NCI-H2196 (cell line): Measurements from ENCODE around the gene DUSP1.
"Not testable (repeated sequence)": the region's sequence is repeated elsewhere in the genome, so short reads cannot be mapped to it uniquely, and the experiment has no call there.

Experiments used
- DNase-seq: peaks from one replicate; lab custom pipeline; 2025; ENCODE audit not compliant: unreplicated experiment; lab: John Stamatoyannopoulos, UW

The DUSP1 gene, protein sequence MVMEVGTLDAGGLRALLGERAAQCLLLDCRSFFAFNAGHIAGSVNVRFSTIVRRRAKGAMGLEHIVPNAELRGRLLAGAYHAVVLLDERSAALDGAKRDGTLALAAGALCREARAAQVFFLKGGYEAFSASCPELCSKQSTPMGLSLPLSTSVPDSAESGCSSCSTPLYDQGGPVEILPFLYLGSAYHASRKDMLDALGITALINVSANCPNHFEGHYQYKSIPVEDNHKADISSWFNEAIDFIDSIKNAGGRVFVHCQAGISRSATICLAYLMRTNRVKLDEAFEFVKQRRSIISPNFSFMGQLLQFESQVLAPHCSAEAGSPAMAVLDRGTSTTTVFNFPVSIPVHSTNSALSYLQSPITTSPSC

DNA sequence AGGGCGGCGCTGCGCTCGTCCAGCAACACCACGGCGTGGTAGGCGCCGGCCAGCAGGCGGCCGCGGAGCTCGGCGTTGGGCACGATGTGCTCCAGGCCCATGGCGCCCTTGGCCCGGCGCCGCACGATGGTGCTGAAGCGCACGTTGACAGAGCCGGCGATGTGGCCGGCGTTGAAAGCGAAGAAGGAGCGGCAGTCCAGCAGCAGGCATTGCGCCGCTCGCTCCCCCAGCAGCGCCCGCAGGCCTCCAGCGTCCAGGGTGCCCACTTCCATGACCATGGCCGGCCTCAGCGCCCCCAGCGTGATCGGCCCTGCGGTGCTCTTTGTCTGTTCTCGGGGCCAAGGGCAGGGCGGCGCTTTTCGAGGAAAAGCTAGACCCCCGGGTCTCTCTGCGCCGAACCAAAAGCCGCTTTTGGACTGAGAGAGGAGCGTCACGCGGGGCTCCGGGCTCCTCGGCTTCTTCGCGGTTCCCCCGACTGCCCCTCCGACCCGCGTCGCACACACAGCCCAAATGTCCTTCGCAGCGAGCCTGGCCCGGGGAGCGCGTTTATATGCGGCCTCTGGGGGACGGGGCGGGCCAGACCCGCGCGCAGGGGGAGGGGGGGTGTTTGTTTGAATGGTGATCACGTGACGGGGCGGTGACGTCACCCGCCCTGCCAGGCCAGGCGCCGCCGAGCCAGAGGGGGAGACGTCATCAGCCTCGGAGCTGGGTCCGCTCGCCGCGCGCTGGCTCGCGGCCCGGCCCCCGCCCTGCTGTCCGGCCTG lies at the start of gene DUSP1:
DUSP1 (minus strand) TSS at position 521 of the 764 bp plus-strand sequence; CDS start at position 278, 243 bp downstream.
- DNase-seq, result peak; percentile 97

DNA sequence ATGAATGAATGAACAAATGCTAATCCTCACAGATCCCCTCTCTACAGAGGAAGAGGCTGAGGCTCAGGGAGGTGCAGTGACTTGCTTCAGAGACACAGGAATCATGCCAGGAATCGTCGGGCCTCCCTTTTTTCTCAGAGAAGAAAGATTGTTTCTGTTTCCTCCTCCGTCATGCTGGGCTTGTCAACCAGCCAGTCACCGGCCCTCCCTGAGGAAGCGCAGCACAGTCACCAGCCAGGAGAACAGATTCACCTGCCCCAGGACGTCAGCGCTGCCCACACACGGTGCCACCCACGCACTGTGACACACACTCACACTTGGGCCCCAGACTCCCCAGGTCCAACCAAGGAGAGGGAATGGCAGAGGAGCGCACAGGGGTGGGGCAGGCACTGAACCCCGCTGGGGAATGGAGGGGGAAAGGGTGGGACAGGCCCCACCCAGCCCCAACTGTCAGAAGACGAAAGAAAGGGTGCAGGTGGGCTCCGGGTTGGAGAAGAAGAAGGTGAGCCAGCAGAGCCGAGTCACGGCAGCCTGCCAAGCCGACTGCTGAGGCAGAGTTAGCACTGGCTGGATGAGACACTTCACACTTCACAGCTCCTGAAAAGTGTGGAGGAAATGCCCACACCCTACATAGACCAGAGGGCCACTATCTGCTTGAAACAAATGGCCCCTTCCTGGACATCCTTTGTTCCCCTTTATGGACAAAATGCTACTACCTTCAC lies 49.2 kb upstream of the DUSP1 start:
- DNase-seq, result no peak

DNA sequence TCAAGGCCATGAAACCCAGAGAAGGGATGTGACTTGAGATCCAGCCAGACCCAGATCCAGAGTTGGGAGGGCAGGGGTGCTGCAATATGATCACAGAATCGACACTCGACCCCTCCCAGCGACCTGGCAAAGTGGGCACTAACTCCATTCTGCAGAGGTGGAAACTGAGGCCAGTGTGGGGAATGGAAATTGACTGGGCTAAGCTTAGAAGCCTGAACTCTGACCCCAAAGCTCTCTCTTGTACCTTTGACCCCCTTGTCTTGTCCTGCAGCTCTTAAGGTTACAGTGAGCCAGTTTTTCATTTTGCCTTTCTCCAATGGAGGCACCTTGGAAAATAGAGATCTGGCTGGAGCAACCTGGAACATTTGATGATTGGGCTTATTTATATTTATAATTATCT lies 48.6 kb upstream of the DUSP1 start:
- no peak for DNase-seq

DNA sequence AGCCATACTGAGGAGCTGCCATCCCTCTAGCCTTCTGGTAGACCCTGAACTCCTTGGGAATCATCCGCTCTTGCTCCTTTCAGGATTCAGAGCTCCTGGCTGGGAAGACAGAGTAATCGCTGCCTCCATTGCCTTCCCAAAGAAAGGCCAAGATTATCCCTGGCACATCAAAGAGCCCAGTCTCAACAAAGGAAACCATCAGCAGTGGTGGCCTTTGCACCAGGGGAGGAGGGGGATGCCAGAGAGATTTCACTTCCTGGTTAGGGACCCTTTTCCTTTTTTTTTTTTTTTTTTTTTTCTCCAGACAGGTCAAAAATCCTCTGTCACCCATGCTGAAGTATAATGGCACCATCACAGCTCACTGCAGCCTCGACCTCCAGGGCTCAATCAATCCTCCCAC lies 47.1 kb upstream of the DUSP1 start:
- DNase-seq, result no peak

DNA sequence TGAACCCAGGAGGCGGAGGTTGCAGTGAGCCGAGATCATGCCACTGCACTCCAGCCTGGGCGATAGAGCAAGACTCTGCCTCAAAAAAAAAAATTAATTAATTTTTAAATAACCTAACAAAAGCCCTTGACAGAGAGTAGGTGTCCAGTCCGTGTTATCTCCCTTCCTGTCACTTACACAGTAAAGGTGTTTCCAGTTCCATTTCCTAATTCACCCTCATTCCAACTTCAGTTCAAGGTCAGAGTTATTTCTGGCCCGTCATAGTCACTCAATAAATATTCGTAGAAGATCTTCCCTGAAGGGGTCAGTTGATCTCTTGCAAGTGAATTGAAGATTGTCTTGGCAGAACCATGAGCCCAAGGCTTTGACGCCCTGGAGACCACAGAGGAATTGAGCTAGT lies 46.7 kb upstream of the DUSP1 start:
- no peak for DNase-seq

DNA sequence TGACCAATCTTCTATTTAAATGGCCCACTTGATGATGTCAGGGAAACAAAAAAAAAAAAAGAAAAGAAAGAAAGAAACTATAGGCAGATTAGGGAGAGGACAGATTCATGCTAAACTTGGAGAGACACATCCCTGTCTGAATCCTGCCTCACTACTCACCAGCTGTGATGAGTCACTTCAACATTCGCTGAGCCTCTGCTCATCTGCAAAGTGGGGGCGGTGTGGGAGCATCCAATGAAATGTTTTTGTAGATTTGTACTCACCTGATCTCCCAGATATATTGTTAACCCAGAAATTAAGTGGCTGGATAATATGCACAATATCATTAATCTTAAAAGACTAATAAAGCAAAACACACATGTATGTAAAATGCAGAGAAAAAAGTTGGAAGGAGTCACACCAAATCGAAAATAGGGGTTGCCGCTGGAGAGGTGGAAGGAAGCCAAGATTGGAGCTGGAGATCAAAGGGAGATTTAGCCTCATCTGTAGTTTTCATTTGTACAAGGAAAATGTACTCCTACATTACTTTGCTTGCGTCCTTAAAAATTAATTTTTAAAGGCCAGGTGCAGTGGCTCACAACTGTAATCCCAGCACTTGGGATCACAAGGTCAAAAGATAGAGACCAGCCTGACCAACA lies 46.0 kb upstream of the DUSP1 start:
- no peak for DNase-seq

DNA sequence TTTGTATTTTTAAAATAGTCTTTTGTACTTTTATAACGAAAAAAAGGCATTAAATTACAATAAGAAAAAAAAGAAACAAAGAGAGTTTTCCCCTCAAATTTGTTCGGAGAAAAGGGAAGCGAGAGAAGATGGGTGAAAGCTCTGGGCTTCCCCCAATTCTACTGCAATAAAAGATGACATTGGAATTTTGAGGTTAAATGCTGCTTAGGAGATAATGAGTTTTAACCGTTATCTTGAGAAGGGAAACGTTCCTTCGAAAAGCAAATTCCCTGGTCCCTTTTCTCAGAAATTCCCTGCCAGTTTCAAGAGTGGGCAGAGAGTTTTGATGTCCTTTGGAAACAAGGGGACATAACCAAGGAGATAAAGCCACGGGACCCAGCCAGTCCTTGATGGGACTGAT lies 44.6 kb upstream of the DUSP1 start:
- no peak for DNase-seq

DNA sequence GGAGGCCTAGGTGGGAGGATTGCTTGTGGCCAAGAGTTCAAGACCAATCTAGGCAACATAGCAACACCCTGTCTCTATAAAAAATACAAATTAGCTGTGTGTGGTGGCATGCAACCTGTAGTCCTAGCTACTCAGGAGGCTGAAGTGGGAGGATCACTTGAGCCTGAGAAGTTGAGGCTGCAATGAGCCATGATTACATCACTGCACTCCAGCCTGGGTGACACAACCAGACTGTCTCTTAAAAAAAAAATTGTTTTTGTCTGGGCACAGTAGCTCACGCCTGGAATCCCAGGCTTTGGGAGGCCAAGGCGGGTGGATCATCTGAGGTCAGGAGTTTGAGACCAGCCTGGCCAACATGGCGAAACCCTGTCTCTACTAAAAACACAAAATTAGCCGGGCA lies 40.0 kb upstream of the DUSP1 start:
- not testable (repeated sequence) for DNase-seq

DNA sequence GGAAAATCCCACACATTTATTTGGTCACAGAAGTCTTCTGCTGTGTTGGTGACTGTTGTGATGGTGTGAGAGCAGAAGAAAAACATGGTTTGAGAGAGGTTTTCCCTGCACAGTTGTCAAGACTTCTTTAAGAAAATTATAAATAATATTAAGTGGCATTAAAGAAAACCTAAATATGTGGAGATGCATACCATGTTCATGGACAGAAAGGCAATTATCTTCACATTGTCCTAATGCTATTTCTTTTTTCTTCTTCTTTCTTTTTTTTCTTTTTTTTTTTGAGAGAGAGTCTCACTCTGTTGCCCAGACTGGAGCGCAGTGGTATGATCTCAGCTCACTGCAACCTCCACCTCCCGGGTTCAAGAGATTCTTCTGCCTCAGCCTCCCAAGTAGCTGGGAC lies 38.8 kb upstream of the DUSP1 start:
- no peak for DNase-seq

DNA sequence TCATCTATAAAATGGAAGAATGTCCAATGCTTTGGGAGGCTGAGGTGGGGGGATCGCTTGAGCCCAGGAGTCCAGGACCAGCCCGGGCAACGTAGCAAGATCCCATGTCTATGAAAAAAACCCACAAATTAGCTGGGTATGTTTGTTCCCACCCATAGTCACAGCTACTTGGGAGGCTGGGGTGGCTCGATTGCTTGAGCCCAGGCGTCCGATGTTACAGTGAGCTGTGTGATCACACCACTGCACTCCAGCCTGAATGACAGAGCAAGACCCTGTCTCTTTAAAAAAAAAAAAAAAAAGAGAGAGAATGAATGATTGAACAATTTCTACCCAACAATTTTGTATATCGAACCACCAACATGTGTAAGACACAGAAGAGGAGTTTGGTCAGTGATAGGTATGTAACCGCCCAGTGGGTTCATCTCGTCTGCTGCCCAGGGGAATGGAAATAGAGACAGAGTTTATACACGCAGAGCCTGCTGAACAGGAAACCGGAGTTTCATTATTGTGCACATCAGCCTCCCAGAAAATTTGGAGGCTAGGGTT lies 36.8 kb upstream of the DUSP1 start:
- DNase-seq, result no peak

DNA sequence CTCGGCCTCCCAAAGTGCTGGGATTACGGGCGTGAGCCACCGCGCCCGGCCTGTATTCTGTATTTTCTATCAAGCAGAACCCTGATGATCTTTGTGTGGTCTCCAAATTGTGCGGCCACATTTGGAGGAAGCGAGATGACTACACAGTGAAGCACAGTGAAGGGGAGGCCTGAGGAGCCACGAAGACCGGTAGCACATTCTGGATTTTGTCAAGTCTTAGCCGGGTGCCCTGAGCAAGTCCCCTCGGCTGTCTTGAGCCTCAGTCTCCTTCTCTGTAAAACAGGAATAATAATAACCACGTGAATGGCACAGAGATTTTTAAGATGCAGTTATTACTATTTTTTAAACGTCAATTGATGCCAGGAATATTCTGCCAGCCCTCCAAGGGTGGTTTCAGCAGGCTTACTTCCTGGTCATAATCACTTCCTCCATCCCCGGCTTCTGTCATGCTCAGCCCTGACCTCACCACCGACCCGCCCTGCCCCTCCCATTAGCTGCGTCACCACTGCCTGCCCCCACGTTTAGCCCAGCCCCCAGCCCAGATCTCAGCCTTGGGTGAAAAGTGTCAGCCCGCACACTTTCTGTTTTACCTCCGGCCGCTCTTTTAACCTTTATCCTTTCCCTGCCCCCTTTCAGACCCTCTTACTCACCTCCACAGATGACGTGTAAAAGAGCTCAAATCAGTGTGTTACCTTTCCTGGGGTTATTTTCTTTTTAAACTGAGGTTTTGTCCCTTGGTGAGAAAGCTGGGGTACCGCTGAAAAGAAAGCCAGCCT lies 36.1 kb upstream of the DUSP1 start:
- no peak for DNase-seq

DNA sequence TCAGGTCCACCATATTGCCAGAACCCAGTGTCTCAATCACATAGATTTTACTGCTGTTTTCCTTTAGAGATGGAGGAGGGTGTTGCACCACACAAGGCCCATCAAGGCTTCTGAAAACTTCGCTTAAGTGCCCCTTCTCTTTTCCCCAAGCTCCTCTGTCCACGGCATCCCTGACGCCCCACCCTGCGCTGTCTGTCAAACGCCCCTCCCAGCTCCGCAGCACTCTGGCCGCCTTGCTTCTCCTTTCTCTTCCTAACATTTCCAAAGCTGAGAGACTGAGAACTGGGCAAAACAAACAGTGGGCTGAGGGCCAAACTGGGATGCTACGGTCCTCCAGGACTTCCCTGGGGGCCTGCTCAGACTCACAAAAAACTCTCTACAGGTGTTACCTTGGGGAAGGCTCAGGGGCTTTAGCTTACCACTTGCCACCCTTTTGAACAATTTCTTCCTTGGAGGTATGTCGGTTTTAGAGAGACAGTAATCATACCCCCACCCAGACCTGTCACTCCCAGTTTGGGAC lies 34.8 kb upstream of the DUSP1 start:
- DNase-seq, result no peak

DNA sequence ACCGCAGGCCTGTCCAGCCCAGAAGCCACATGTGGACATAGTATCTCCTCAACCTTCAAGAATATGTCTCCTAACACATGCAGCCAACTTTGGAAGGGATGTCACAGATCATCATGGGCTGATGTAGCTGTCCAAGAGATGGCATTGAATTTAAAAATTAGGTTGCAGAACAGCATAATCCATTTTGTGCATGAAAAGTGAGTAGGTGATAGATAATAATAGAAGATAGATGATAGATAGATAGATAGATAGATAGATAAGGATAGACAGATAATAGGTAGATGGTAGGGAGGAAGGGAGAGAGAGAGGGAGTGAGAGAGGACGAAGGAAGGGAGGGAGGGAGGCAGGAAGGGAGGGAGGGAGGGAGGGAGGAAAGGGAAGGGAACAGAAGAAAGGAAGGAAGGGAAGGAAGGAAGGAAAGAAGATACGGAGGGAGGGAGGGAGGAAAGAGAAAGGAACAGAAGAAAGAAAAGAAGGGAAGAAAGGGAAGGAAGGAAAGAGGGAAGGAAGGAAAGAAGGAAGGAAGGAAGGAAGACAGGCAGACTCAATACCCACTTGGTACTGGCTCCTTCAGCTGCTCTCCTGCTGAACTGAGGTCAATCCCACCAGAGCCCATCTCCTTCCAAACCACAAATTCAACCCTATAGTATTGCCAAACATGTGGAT lies 34.2 kb upstream of the DUSP1 start:
- no peak for DNase-seq

DNA sequence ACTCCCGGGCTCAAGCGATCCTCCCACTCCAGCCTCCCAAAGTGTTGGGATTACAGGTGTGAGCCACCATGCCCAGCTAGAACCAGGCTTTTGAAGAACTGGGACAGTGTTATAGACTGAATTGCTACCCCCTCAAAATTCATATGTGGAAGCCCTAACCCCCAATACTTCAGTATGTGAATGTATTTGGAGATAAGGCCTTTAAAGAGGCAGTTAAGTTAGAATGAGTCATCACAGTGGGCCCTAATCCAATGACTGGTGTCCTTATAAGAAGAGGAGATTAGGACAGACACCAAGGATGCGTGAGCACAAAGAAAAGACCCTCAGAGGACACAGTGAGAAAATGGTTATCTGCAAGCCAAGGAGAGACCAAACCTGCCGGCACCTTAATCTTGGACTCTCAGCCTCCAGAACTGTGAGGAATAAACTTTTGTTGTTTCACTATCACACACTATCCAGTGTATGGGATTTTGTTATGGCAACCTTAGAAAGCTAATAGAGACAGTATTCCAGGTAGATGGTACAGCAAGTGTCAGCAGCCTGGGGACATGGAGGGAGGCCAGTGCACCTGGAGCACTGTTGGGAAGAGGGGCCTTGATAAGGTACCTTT lies 31.7 kb upstream of the DUSP1 start:
- DNase-seq, result no peak

DNA sequence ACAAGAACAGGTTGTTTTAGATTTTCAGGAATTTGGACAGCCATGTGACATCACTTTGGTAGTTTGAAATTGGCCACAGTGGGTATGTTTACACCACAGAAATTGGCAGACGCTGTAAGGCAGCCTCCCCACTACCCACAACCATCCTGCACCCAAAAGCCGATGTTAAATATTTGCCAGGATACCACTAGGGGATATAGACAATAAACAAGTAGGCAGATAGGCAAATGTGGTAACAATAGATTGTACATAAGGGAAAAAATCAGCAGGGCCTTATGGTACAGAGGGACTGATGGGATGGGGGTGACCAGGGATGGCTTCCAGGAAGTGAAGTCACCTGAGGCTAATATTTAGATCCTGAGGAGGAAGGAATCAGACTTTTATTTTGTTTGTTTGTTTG lies 31.1 kb upstream of the DUSP1 start:
- DNase-seq, result no peak

DNA sequence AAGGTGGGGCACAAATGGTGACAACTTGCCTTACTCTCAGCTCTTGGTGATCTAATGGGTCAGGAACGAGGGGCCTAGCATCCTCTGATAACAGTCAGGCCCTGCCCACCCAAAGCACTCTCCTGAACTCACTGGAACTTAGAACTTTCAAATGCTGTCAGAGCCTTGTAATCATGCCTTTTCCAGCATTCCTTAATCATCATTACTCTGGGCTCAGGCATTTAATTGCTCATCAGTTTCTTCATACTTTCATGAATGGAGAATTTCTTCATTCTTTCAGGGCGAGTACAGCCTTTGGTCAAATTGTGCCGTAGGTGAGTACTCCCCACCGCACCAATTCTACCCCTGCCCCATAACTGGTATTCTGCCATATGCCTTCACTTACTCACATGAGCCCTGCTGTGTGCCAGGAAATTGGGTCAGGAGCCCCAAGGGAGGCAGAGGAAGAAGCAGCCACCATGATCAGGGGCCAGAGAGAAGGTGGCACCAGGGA lies 30.2 kb upstream of the DUSP1 start:
- no peak for DNase-seq

DNA sequence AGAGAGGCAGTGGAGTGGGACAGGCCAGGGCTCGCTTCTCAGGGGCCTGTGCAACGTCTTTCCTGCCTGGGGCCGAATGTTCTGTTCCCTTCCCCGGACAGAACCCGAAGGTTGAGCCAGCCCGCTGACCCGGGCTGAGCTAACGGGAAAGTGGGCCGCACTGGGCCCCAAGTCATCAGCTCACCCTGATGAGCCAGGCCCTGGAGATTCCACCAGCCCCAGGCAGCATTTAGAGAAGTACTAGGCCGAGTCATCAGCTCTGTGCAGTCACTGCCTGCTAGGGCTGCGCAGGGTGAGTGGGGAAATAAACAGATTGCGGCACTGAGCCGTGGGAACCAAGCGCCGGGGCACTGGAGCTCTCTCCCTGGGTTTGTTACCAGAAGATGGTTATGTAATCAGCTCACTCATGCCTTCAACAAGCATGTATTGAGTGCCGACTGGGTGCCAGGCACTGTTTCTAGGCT lies 29.1 kb upstream of the DUSP1 start:
- DNase-seq, result no peak

DNA sequence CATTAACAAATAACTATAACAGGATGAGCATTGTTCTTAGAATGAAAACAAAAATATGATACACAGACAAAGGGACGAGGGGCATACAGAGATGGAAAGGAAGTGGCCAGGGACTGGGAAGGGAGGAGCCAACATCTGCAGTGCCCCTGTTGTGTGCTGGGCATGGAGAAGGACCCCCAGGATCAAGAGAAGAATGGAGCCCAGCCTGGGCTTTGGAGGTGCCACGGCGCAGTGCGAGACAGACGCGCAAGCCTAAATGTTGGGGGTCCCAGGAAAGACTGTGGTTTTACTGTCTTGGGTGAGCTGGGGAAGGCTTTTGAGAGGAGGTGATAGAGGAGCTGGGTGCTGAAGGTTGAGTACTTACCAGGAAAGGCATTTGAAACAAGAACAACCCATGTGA lies 28.4 kb upstream of the DUSP1 start:
- no peak for DNase-seq
